Breast epithelium (tissue), 4 donors: ENCODE measurements around the gene MAPKAPK2. TPM values are rescaled to one million over a fixed set of nuclear protein-coding genes. Genes with fewer than 3 reads are reported as not detected.

Experiments
- DNase-seq, 2 donors: peaks; one replicate each; pipeline ENCODE4 v3.0.0-alpha.2; 2019; ENCODE audit warnings: low spot score in 2 of 2
- H3K27ac ChIP-seq, 2 donors: fragments of 200-600 bp; sonication (generic) in 1 of 2; one replicate each; pipeline ENCODE4 v1.5.1; 2016 to 2019; ENCODE audit warnings: mild to moderate bottlenecking in 1 of 2
- H3K27me3 ChIP-seq, 2 donors: fragments of 200-600 bp; sonication (generic) in 1 of 2; one replicate each; pipeline versions ENCODE4 v1.5.1 to v1.6.0; 2017 to 2019; ENCODE audit warnings: control low read depth in 1 of 2, mild to moderate bottlenecking in 1 of 2
- H3K36me3 ChIP-seq: fragments of 200-600 bp; one replicate; pipeline ENCODE4 v1.5.1; 2019
- H3K4me1 ChIP-seq, 2 donors: fragments of 200-600 bp; sonication (generic); one replicate each; pipeline ENCODE4 v1.5.1; 2016 to 2019; ENCODE audit warnings: control low read depth in 1 of 2
- H3K4me3 ChIP-seq, 3 donors: fragments of 200-600 bp; sonication (generic); 1 replicate in 2 of 3; 2 replicates in 1 of 3; pipeline ENCODE4 v1.5.1; 2016 to 2019; ENCODE audit warnings: mild to moderate bottlenecking in 3 of 3, moderate library complexity in 2 of 3
- H3K9me3 ChIP-seq, 2 donors: fragments of 200-600 bp; sonication (generic) in 1 of 2; one replicate each; pipeline ENCODE4 v1.5.1; 2016 to 2019; ENCODE audit warnings: control low read depth in 1 of 2
- CTCF ChIP-seq, 3 donors: fragments of 450-650 bp; IDR thresholded peaks; one replicate each; pipeline ENCODE4 v1.5.1; 2016 to 2017; ENCODE audit warnings: antibody characterized with exemption in 3 of 3, mild to moderate bottlenecking in 3 of 3, moderate library complexity in 3 of 3
- POLR2A ChIP-seq: fragments of 450-650 bp; IDR thresholded peaks from one replicate; pipeline ENCODE4 v1.6.1; 2016; ENCODE audit warnings: antibody characterized with exemption, mild to moderate bottlenecking, moderate library complexity
- POLR2AphosphoS5 ChIP-seq, 3 donors: sonication (generic); formaldehyde crosslinking; IDR thresholded peaks; one replicate each; pipeline ENCODE4 v1.6.1; 2017; ENCODE audit warnings: antibody characterized with exemption in 3 of 3
- intact Hi-C: fragments of 100-400 bp; cut with DNase I; formaldehyde crosslinking; loops from one replicate; pipeline ENCODE4 v1.15.1; 2023; ENCODE audit warnings: low total_unique reads
- total RNA-seq, 3 donors: library from RNA; depleted of rRNA; stranded (reverse); fragments of >200 nt; gene quantifications; one replicate each; pipeline ENCODE4 v1.1.0, GENCODE V29; 2016

Gene MAPKAPK2
- total RNA-seq, 3 donors from 2014 or later: 47.4 to 69.2 (median 67.2) TPM

GRCh38 chr1:206728697-206728987, 43.9 kb downstream of the MAPKAPK2 start:
- Histone ChIP-seq H3K9me3 (no peaks in the 10 kb centered on the region), H3K4me3 (no peak overlapping the region), H3K4me1 (peaks cover 0 to 16% of the 10 kb centered on the region in 2 donors), H3K27me3 (no peaks in the 10 kb centered on the region), H3K36me3 (peaks cover 6% of the 10 kb centered on the region), H3K27ac (no peak overlapping the region)
- intact Hi-C loops: loop anchor here (5.0 kb wide), 1 partner anchor 179 kb away; no protein-coding TSS in a partner anchor
- no peak for DNase-seq
- no peak for TF ChIP-seq POLR2AphosphoS5 (IDR thresholded peaks at IDR 0.05)
- TF ChIP-seq CTCF (IDR thresholded peaks at IDR 0.05): no peak
- TF ChIP-seq POLR2A: no peak

GRCh38 chr1:206729050-206729449, 44.3 kb downstream of the MAPKAPK2 start:
- peaks cover 0 to 12% of the 10 kb centered on the region in 2 donors for H3K4me1 ChIP-seq

GRCh38 chr1:206729507-206729906, 44.8 kb downstream of the MAPKAPK2 start:
- Histone ChIP-seq H3K9me3 (no peaks in the 10 kb centered on the region), H3K27ac (no peak overlapping the region), H3K27me3 (no peaks in the 10 kb centered on the region), H3K4me1 (peaks cover 0 to 9% of the 10 kb centered on the region in 2 donors), H3K4me3 (no peak overlapping the region), H3K36me3 (peaks cover 6% of the 10 kb centered on the region)
- intact Hi-C loops: loop anchor here (5.0 kb wide), 1 partner anchor 178 kb away; no protein-coding TSS in a partner anchor
- TF ChIP-seq CTCF (IDR thresholded peaks at IDR 0.05): no peak
- no peak for TF ChIP-seq POLR2A
- no peak for TF ChIP-seq POLR2AphosphoS5 (IDR thresholded peaks at IDR 0.05)
- DNase-seq: no peak

More at GRCh38 chr1:206729050-206729449, 44.3 kb downstream of the MAPKAPK2 start:
- DNase-seq: no peak
- H3K9me3 ChIP-seq: no peaks in the 10 kb centered on the region
- peaks cover 6% of the 10 kb centered on the region for H3K36me3 ChIP-seq
- no peak for TF ChIP-seq CTCF (IDR thresholded peaks at IDR 0.05)
- TF ChIP-seq POLR2AphosphoS5 (IDR thresholded peaks at IDR 0.05): no peak
- TF ChIP-seq POLR2A: no peak
- intact Hi-C loops: loop anchor here (5.0 kb wide), 1 partner anchor 178 kb away; no protein-coding TSS in a partner anchor
- no peak overlapping the region for H3K27ac ChIP-seq
- no peaks in the 10 kb centered on the region for H3K27me3 ChIP-seq
- H3K4me3 ChIP-seq: no peak overlapping the region

GRCh38 chr1:206732508-206732907, 47.8 kb downstream of the MAPKAPK2 start:
- no peak overlapping the region for H3K27ac ChIP-seq
- no peak overlapping the region for H3K4me3 ChIP-seq
- no peak for DNase-seq
- TF ChIP-seq POLR2AphosphoS5 (IDR thresholded peaks at IDR 0.05) (no peak), POLR2A (no peak), CTCF (IDR thresholded peaks at IDR 0.05) (no peak)
- H3K9me3 ChIP-seq: no peaks in the 10 kb centered on the region
- H3K36me3 ChIP-seq: peaks cover 6% of the 10 kb centered on the region
- H3K27me3 ChIP-seq: no peaks in the 10 kb centered on the region
- intact Hi-C loops: no loop called here
- peaks cover 2 to 6% of the 10 kb centered on the region in 2 donors for H3K4me1 ChIP-seq

- H3K27ac ChIP-seq: no peak overlapping the region
- H3K27me3 ChIP-seq: no peaks in the 10 kb centered on the region
- H3K9me3 ChIP-seq: no peaks in the 10 kb centered on the region
- H3K4me3 ChIP-seq: no peak overlapping the region
- peaks cover 6% of the 10 kb centered on the region for H3K36me3 ChIP-seq
- no peak for TF ChIP-seq CTCF (IDR thresholded peaks at IDR 0.05)
- no peak for TF ChIP-seq POLR2A
- no peak for TF ChIP-seq POLR2AphosphoS5 (IDR thresholded peaks at IDR 0.05)
- H3K4me1 ChIP-seq: peaks cover 7% of the 10 kb centered on the region in 2 donors
- DNase-seq: no peak
- intact Hi-C loops: no loop called here
These were observed 48.3 kb downstream of the MAPKAPK2 start for GRCh38 chr1:206732992-206733391.
